OCI-LY1 (cell line): ENCODE measurements around the gene UNCX.

Experiments used
- H2AFZ ChIP-seq: fragments of 200-600 bp; sonication (generic), shearing (Covaris generic); 2 replicates; pipeline ENCODE4 v1.6.0; 2014; ENCODE audit warnings: antibody characterized with exemption, mild to moderate bottlenecking, low read length
- H3F3A ChIP-seq: fragments of 200-600 bp; sonication (generic), shearing (Covaris generic); 2 replicates; pipeline ENCODE4 v1.6.0; 2014; ENCODE audit warnings: mild to moderate bottlenecking, antibody characterized with exemption, low read length, moderate library complexity; ENCODE audit not compliant: insufficient read depth
- H3K27ac ChIP-seq: fragments of 200-600 bp; sonication (generic); 2 replicates; pipeline ENCODE4 v1.5.1; 2014; ENCODE audit warnings: low read length, mixed run types, mild to moderate bottlenecking, low read depth; ENCODE audit not compliant: poor library complexity, severe bottlenecking
- H3K27me3 ChIP-seq: fragments of 200-600 bp; sonication (generic); 2 replicates; pipeline ENCODE4 v1.6.0; 2014; ENCODE audit warnings: antibody characterized with exemption, mild to moderate bottlenecking, low read length, moderate library complexity; ENCODE audit not compliant: insufficient read depth
- H3K36me3 ChIP-seq: fragments of 200-600 bp; sonication (generic); 2 replicates; pipeline ENCODE4 v1.6.1; 2014; ENCODE audit warnings: mild to moderate bottlenecking, antibody characterized with exemption, low read length, moderate library complexity, mixed read lengths; ENCODE audit not compliant: insufficient read depth
- H3K4me1 ChIP-seq: fragments of 200-600 bp; sonication (generic); 2 replicates; pipeline ENCODE4 v1.5.1; 2014; ENCODE audit warnings: mild to moderate bottlenecking, low read length, moderate library complexity; ENCODE audit not compliant: insufficient read depth, severe bottlenecking
- H3K4me2 ChIP-seq: fragments of 200-600 bp; sonication (generic), shearing (Covaris generic); 2 replicates; pipeline ENCODE4 v1.6.1; 2014; ENCODE audit warnings: low read length
- H3K4me3 ChIP-seq: fragments of 200-600 bp; sonication (generic); 2 replicates; pipeline ENCODE4 v1.5.1; 2014; ENCODE audit warnings: low read length, low read depth, mild to moderate bottlenecking, mixed read lengths; ENCODE audit not compliant: poor library complexity, severe bottlenecking
- H3K79me2 ChIP-seq: fragments of 200-600 bp; shearing (Covaris generic); 2 replicates; pipeline ENCODE4 v1.6.1; 2016; ENCODE audit warnings: mixed run types, low read length, mixed read lengths; ENCODE audit not compliant: insufficient read depth
- H3K9ac ChIP-seq: fragments of 200-600 bp; sonication (generic), shearing (Covaris generic); 2 replicates; pipeline ENCODE4 v1.6.1; 2014; ENCODE audit warnings: mild to moderate bottlenecking, low read length, mixed read lengths
- H3K9me2 ChIP-seq: fragments of 200-600 bp; sonication (generic), shearing (Covaris generic); 2 replicates; pipeline ENCODE4 v1.6.1; 2014; ENCODE audit warnings: low read depth, mild to moderate bottlenecking, low read length, mixed read lengths
- H3K9me3 ChIP-seq: fragments of 200-600 bp; shearing (Covaris generic); 2 replicates; pipeline ENCODE4 v1.6.1; 2014; ENCODE audit warnings: low read length, mixed read lengths
- H4K20me1 ChIP-seq: fragments of 200-600 bp; sonication (generic), shearing (Covaris generic); 2 replicates; pipeline ENCODE4 v1.6.0; 2016; ENCODE audit warnings: mild to moderate bottlenecking, low read length; ENCODE audit not compliant: insufficient read depth
- CTCF ChIP-seq: fragments of 200-600 bp; sonication (generic), shearing (Covaris generic); IDR thresholded peaks from 2 replicates; pipeline ENCODE4 v1.5.1; 2017; ENCODE audit warnings: mild to moderate bottlenecking, antibody characterized with exemption, low read length, moderate library complexity, mixed read lengths
- EZH2 ChIP-seq: fragments of 200-600 bp; sonication (generic), shearing (Covaris generic); IDR thresholded peaks from 2 replicates; pipeline ENCODE4 v1.8.0; 2017; ENCODE audit warnings: borderline replicate concordance, mixed run types, mild to moderate bottlenecking, antibody characterized with exemption, low read length, moderate library complexity, mixed read lengths

UNCX gene

GRCh38 chr7:1274876-1275375 lies 42.3 kb downstream of the UNCX start:
- H3K9me2 ChIP-seq = no peaks in the 10 kb centered on the region
- H3K27ac ChIP-seq = no peak overlapping the region
- H3K79me2 ChIP-seq = no peaks in the 10 kb centered on the region
- H3K4me3 ChIP-seq = no peak overlapping the region
- H3F3A ChIP-seq = no peaks in the 10 kb centered on the region
- no peaks in the 10 kb centered on the region for H3K9me3 ChIP-seq
- no peak for TF ChIP-seq CTCF
- TF ChIP-seq EZH2 = no peak
- no peak overlapping the region for H3K9ac ChIP-seq
- no peak overlapping the region for H2AFZ ChIP-seq
- H4K20me1 ChIP-seq = no peaks in the 10 kb centered on the region
- H3K4me1 ChIP-seq = no peaks in the 10 kb centered on the region
- H3K27me3 ChIP-seq = peaks cover 3% of the 10 kb centered on the region; the same call in 1 of the 2 replicates
- H3K36me3 ChIP-seq = no peaks in the 10 kb centered on the region
- H3K4me2 ChIP-seq = no peak overlapping the region

- H3K4me3 ChIP-seq = no peak overlapping the region
- H3K79me2 ChIP-seq = no peaks in the 10 kb centered on the region
- no peak overlapping the region for H3K9ac ChIP-seq
- H3K9me3 ChIP-seq = no peaks in the 10 kb centered on the region
- no peaks in the 10 kb centered on the region for H3F3A ChIP-seq
- H3K4me1 ChIP-seq = no peaks in the 10 kb centered on the region
- no peak overlapping the region for H3K4me2 ChIP-seq
- H3K27ac ChIP-seq = no peak overlapping the region
- no peak overlapping the region for H2AFZ ChIP-seq
- H3K27me3 ChIP-seq = no peaks in the 10 kb centered on the region
- no peaks in the 10 kb centered on the region for H4K20me1 ChIP-seq
- TF ChIP-seq CTCF (no peak), EZH2 (no peak)
- no peaks in the 10 kb centered on the region for H3K9me2 ChIP-seq
- no peaks in the 10 kb centered on the region for H3K36me3 ChIP-seq
Measured at GRCh38 chr7:1275451-1276381, 43.0 kb downstream of the UNCX start.

GRCh38 chr7:1276626-1277175 lies 44.0 kb downstream of the UNCX start:
- no peak overlapping the region for H3K27ac ChIP-seq
- H2AFZ ChIP-seq = no peak overlapping the region
- no peaks in the 10 kb centered on the region for H3K79me2 ChIP-seq
- no peak overlapping the region for H3K4me3 ChIP-seq
- H3K4me1 ChIP-seq = no peaks in the 10 kb centered on the region
- H3K9ac ChIP-seq = no peak overlapping the region
- TF ChIP-seq CTCF (no peak), EZH2 (no peak)
- H3F3A ChIP-seq = no peaks in the 10 kb centered on the region
- H4K20me1 ChIP-seq = no peaks in the 10 kb centered on the region
- H3K9me3 ChIP-seq = no peaks in the 10 kb centered on the region
- H3K27me3 ChIP-seq = no peaks in the 10 kb centered on the region
- no peaks in the 10 kb centered on the region for H3K36me3 ChIP-seq
- H3K4me2 ChIP-seq = no peak overlapping the region
- no peaks in the 10 kb centered on the region for H3K9me2 ChIP-seq
